Measurements from ENCODE around the gene FAM43A. TPM values are rescaled to one million over a fixed set of nuclear protein-coding genes. Genes with fewer than 3 reads are reported as not detected.

Gene FAM43A
- polyA plus RNA-seq, 1 donor (not counting 4 experiments of a cell fraction or from before 2014, with no cell fraction given) = 1.1 TPM

- peaks cover 19 to 35% of the 10 kb centered on the region in 2 experiments for H3K36me3 ChIP-seq (ENCODE audit: control insufficient read depth in 2 of 2, extremely low read depth in 1 of 2, insufficient read depth in 2 of 2, low read length in 2 of 2)
- H3K4me2 ChIP-seq (ENCODE audit: control insufficient read depth, extremely low read depth, insufficient read depth, low read depth, low read length) = no peak overlapping the region
- H3K9me3 ChIP-seq (ENCODE audit: control insufficient read depth, low read depth, low read length) = no peaks in the 10 kb centered on the region
- no peak overlapping the region for H3K9ac ChIP-seq (ENCODE audit: control insufficient read depth, extremely low read depth, insufficient read depth, low read length)
- dilution Hi-C loops (cut with MboI; ENCODE audit: extremely low pct_ligation_motif_present, low sequenced_read_pairs) = no loop called here
- no peak overlapping the region for H3K4me3 ChIP-seq (ENCODE audit: control insufficient read depth in 2 of 3, extremely low read depth in 1 of 3, insufficient read depth in 2 of 3, low read depth in 1 of 3, low read length in 3 of 3)
- no peaks in the 10 kb centered on the region for H3K79me2 ChIP-seq (ENCODE audit: control insufficient read depth, insufficient read depth, low read length)
- H3K27ac ChIP-seq (ENCODE audit: control insufficient read depth, insufficient read depth, low read length) = no peak overlapping the region
- H2AFZ ChIP-seq (ENCODE audit: control insufficient read depth, low read length) = no peak overlapping the region
- H4K20me1 ChIP-seq (ENCODE audit: control insufficient read depth, extremely low read depth, insufficient read depth, low read length) = no peaks in the 10 kb centered on the region
- no peaks in the 10 kb centered on the region for H3K27me3 ChIP-seq (ENCODE audit: control insufficient read depth, extremely low read depth, insufficient read depth, low read length)
- no peaks in the 10 kb centered on the region for H3K9me1 ChIP-seq (ENCODE audit: control insufficient read depth, extremely low read depth, insufficient read depth, low read length)
- no peak for FAIRE-seq
- no peaks in the 10 kb centered on the region for H3K4me1 ChIP-seq (ENCODE audit: control insufficient read depth, extremely low read depth, insufficient read depth, low read length)
- DNase-seq (ENCODE audit: low read depth, low spot score) = no peak
- no peak for TF ChIP-seq EZH2 (IDR thresholded peaks at IDR 0.05; ENCODE audit: low read length)
- TF ChIP-seq, protein P1, sequence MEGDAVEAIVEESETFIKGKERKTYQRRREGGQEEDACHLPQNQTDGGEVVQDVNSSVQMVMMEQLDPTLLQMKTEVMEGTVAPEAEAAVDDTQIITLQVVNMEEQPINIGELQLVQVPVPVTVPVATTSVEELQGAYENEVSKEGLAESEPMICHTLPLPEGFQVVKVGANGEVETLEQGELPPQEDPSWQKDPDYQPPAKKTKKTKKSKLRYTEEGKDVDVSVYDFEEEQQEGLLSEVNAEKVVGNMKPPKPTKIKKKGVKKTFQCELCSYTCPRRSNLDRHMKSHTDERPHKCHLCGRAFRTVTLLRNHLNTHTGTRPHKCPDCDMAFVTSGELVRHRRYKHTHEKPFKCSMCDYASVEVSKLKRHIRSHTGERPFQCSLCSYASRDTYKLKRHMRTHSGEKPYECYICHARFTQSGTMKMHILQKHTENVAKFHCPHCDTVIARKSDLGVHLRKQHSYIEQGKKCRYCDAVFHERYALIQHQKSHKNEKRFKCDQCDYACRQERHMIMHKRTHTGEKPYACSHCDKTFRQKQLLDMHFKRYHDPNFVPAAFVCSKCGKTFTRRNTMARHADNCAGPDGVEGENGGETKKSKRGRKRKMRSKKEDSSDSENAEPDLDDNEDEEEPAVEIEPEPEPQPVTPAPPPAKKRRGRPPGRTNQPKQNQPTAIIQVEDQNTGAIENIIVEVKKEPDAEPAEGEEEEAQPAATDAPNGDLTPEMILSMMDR (optimal IDR thresholded peaks at IDR 0.05 in 1 of 3, IDR thresholded peaks at IDR 0.05 in 1 of 3, conservative IDR thresholded peaks at IDR 0.05 in 1 of 3; ENCODE audit: extremely low read depth in 1 of 3, insufficient read depth in 2 of 3, low read length in 3 of 3) = peak in 1 of 3 experiments; percentile 6
Measured at GRCh38 chr3:194640829-194641228, 44.9 kb upstream of the FAM43A start.

- H3K27ac ChIP-seq (ENCODE audit: control insufficient read depth, insufficient read depth, low read length) = no peak overlapping the region
- DNase-seq (ENCODE audit: low read depth, low spot score) (no peak), FAIRE-seq (no peak)
- no peaks in the 10 kb centered on the region for H3K27me3 ChIP-seq (ENCODE audit: control insufficient read depth, extremely low read depth, insufficient read depth, low read length)
- no peak overlapping the region for H3K4me3 ChIP-seq (ENCODE audit: control insufficient read depth in 2 of 3, extremely low read depth in 1 of 3, insufficient read depth in 2 of 3, low read depth in 1 of 3, low read length in 3 of 3)
- H4K20me1 ChIP-seq (ENCODE audit: control insufficient read depth, extremely low read depth, insufficient read depth, low read length) = no peaks in the 10 kb centered on the region
- no peaks in the 10 kb centered on the region for H3K9me1 ChIP-seq (ENCODE audit: control insufficient read depth, extremely low read depth, insufficient read depth, low read length)
- no peaks in the 10 kb centered on the region for H3K9me3 ChIP-seq (ENCODE audit: control insufficient read depth, low read depth, low read length)
- no peak for TF ChIP-seq EZH2 (IDR thresholded peaks at IDR 0.05; ENCODE audit: low read length)
- TF ChIP-seq, protein P1 (optimal IDR thresholded peaks at IDR 0.05 in 1 of 3, IDR thresholded peaks at IDR 0.05 in 1 of 3, conservative IDR thresholded peaks at IDR 0.05 in 1 of 3; ENCODE audit: extremely low read depth in 1 of 3, insufficient read depth in 2 of 3, low read length in 3 of 3) = no peak
- dilution Hi-C loops (cut with MboI; ENCODE audit: extremely low pct_ligation_motif_present, low sequenced_read_pairs) = no loop called here
- peaks cover 21 to 41% of the 10 kb centered on the region in 2 experiments for H3K36me3 ChIP-seq (ENCODE audit: control insufficient read depth in 2 of 2, extremely low read depth in 1 of 2, insufficient read depth in 2 of 2, low read length in 2 of 2)
- no peak overlapping the region for H3K9ac ChIP-seq (ENCODE audit: control insufficient read depth, extremely low read depth, insufficient read depth, low read length)
- no peak overlapping the region for H2AFZ ChIP-seq (ENCODE audit: control insufficient read depth, low read length)
- H3K4me1 ChIP-seq (ENCODE audit: control insufficient read depth, extremely low read depth, insufficient read depth, low read length) = no peaks in the 10 kb centered on the region
- H3K4me2 ChIP-seq (ENCODE audit: control insufficient read depth, extremely low read depth, insufficient read depth, low read depth, low read length) = no peak overlapping the region
- no peaks in the 10 kb centered on the region for H3K79me2 ChIP-seq (ENCODE audit: control insufficient read depth, insufficient read depth, low read length)
Measured at GRCh38 chr3:194642769-194643168, 42.9 kb upstream of the FAM43A start.

Data from keratinocyte (primary cell).